GM23248 (cell line): ENCODE data around the gene LMOD1.

Experiments used
- EZH2 ChIP-seq: fragments of 200-600 bp; sonication (generic); IDR thresholded peaks from 2 replicates; pipeline ENCODE4 v1.6.1; 2018; ENCODE audit warnings: antibody characterized with exemption, mild to moderate bottlenecking; ENCODE audit not compliant: insufficient read depth, poor library complexity, severe bottlenecking
- EZH2phosphoT487 ChIP-seq: fragments of 200-600 bp; sonication (generic); IDR thresholded peaks from 2 replicates; pipeline ENCODE4 v1.6.1; 2018; ENCODE audit warnings: antibody characterized with exemption, moderate library complexity, mild to moderate bottlenecking, low read depth; ENCODE audit not compliant: insufficient read depth

DNA sequence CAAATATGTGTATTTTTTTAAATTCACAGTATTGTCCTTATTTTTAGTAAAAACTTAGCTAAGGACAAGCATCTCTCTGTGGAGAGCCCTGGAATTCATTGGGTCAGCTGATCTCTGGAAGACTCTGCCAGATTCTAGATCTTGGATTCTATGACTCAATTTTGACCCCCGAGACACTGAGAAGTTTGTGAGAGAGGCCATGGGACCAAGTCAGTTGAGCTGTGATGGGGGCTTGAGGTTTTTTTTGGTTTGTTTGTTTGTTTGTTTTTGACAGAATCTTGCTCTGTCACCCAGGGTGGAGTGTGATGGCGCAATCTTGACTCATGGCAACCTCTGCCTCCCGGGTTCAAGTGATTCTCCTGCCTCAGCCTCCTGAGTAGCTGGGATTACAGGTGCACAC is 44.1 kb downstream of the LMOD1 start:
- TF ChIP-seq EZH2 = no peak
- no peak for TF ChIP-seq EZH2phosphoT487
